ENCODE measurements around the gene GRK3. TPM values are rescaled to one million over a fixed set of nuclear protein-coding genes. Genes with fewer than 3 reads are reported as not detected.
A peak's percentile ranks its signal among the peaks of the same experiment; 100 is the strongest.

GRK3 gene
- total RNA-seq, 1 donor from 2014 or later, result 3.8 TPM

- Histone ChIP-seq H3K4me1 (peaks cover 51% of the 10 kb centered on the region), H3K36me3 (no peaks in the 10 kb centered on the region), H3K27me3 (ENCODE audit: low read depth) (no peaks in the 10 kb centered on the region), H3K27ac (replicated peaks) (peak overlapping the region; percentile 34), H3K9me3 (replicated peaks) (no peaks in the 10 kb centered on the region), H3K4me3 (no peak overlapping the region)
- no peak for TF ChIP-seq CTCF (IDR thresholded peaks at IDR 0.05; ENCODE audit: borderline replicate concordance)
- intact Hi-C loops (cut with micrococcal nuclease), result no loop called here
- DNase-seq, result no peak
These were observed 99.2 kb downstream of the GRK3 start for GRCh38 chr22:25663654-25664053.

DNA sequence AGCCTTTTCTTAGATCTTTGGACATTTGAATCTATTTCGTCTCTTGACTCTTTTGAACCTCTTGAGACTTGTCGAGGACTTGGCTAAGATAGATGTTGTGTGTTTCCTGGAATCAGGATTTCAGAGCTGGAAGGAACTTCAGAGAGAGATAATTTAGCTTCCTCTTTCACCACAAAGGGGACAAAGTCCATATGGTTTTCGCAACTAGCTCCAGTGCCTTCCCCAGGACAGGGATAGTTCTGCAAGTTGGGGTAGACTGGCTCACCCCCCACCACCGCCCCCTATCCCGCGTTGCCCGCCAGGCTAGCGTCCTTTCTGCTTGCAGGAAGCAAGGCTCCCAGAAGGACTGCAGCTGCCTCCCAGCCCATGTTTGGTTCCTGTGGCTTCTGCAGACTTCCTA is 101.8 kb downstream of the GRK3 start:
- H3K4me1 ChIP-seq, result peaks cover 39% of the 10 kb centered on the region
- peak overlapping the region; percentile 7 for H3K4me3 ChIP-seq
- DNase-seq, result peak; percentile 53
- H3K36me3 ChIP-seq, result no peaks in the 10 kb centered on the region
- peak overlapping the region; percentile 35 for H3K27ac ChIP-seq (replicated peaks)
- intact Hi-C loops (cut with micrococcal nuclease), result no loop called here
- no peaks in the 10 kb centered on the region for H3K9me3 ChIP-seq (replicated peaks)
- TF ChIP-seq CTCF (IDR thresholded peaks at IDR 0.05; ENCODE audit: borderline replicate concordance), result no peak
- no peaks in the 10 kb centered on the region for H3K27me3 ChIP-seq (ENCODE audit: low read depth)

DNA sequence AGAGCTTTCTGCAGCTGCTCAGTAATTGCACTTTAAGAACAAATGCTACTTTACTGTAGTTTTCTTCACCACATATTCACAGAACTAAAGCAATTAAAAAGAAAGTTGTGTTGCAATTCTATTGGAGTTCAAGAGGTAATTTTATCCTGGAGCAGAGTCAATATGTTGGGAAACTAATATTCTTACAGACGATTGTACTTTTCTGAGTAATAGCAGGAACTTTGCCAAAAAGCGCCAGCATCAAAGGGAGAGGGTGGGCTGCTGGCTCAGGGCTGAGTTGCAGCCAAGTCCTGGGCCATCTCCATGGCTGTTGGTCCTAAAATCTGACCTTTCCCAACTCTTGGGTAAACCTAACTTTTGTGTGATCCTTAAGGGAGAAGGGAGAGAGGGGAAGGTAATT is 104.0 kb downstream of the GRK3 start:
- intact Hi-C loops (cut with micrococcal nuclease), result no loop called here
- DNase-seq, result no peak
- no peak overlapping the region for H3K4me3 ChIP-seq

DNA sequence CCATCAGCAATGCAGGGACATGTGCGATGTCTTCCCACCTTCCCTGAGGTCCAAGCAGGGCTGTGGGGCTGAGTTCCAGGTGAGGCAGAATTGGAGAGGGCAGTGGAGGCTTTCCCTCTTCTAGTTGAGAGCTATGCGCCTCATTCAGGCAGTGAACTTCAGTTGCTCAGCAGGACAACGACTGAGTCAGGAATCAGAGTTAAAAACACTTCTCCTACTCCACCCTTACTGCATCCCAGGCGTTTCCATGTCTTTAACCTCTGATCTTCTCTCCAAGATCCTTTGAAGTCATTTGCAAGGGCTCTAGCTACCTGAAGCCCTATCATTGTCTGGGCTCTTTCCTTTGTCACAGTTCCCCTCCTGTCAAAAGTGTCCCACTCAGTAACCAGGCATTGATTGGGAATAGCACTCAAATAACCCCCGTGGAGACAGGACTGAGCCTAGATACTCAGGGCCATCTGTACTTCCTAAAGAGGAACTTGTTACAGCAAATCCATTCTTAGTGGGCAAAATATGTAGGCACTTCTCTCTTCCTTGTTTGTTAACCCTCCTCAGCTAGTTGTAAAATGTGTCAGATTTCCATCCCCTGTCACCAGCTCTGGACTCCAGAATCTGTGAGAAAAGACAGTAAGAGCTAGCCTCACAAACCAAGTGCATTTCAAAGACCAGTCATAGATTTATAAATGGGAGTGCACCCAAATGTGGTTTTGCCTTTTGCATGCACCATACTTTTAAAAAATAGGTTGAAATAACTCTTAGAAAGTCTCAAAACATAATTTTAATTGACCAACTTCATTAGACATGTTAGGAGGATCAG is 105.0 kb downstream of the GRK3 start:
- Histone ChIP-seq H3K27me3 (ENCODE audit: low read depth) (no peaks in the 10 kb centered on the region), H3K36me3 (no peaks in the 10 kb centered on the region), H3K4me1 (peaks cover 12% of the 10 kb centered on the region), H3K27ac (replicated peaks) (no peak overlapping the region), H3K4me3 (no peak overlapping the region), H3K9me3 (replicated peaks) (no peaks in the 10 kb centered on the region)
- intact Hi-C loops (cut with micrococcal nuclease), result no loop called here
- DNase-seq, result no peak
- TF ChIP-seq CTCF (IDR thresholded peaks at IDR 0.05; ENCODE audit: borderline replicate concordance), result no peak

More for the DNA sequence above, 104.0 kb downstream of the GRK3 start:
- Histone ChIP-seq H3K27me3 (ENCODE audit: low read depth) (no peaks in the 10 kb centered on the region), H3K27ac (replicated peaks) (no peak overlapping the region), H3K4me1 (peaks cover 18% of the 10 kb centered on the region), H3K36me3 (no peaks in the 10 kb centered on the region), H3K9me3 (replicated peaks) (no peaks in the 10 kb centered on the region)
- TF ChIP-seq CTCF (IDR thresholded peaks at IDR 0.05; ENCODE audit: borderline replicate concordance), result no peak

GRCh38 chr22:25670070-25670461 is 105.6 kb downstream of the GRK3 start:
- no peaks in the 10 kb centered on the region for H3K27me3 ChIP-seq (ENCODE audit: low read depth)
- intact Hi-C loops (cut with micrococcal nuclease), result no loop called here
- H3K36me3 ChIP-seq, result no peaks in the 10 kb centered on the region
- no peaks in the 10 kb centered on the region for H3K9me3 ChIP-seq (replicated peaks)
- H3K4me1 ChIP-seq, result peaks cover 12% of the 10 kb centered on the region
- H3K27ac ChIP-seq (replicated peaks), result no peak overlapping the region
- H3K4me3 ChIP-seq, result no peak overlapping the region
- DNase-seq, result no peak
- no peak for TF ChIP-seq CTCF (IDR thresholded peaks at IDR 0.05; ENCODE audit: borderline replicate concordance)
